ENCODE measurements around the gene TAS2R9. TPM values are rescaled to one million over a fixed set of nuclear protein-coding genes. Genes with fewer than 3 reads are reported as not detected.

TAS2R9 gene
- total and polyA plus RNA-seq, 2 of the 8 experiments (the other 6 are each of a cell fraction or from before 2014, with no cell fraction given), result not detected

GRCh38 chr12:10847744-10848143 lies 37.8 kb upstream of the TAS2R9 start:
- Histone ChIP-seq H4K20me1 (replicated peaks in 1 of 2; ENCODE audit: control insufficient read depth in 1 of 2, insufficient read depth in 2 of 2, low read length in 2 of 2) (no peaks in the 10 kb centered on the region), H3K4me1 (replicated peaks in 1 of 4; ENCODE audit: control insufficient read depth in 3 of 4, insufficient read depth in 4 of 4, low read length in 3 of 4) (no peaks in the 10 kb centered on the region), H4K8ac (ENCODE audit: extremely low read depth, insufficient read depth, low read length) (no peak overlapping the region), H3K4ac (replicated peaks; ENCODE audit: insufficient read length, low read depth, low read length) (no peak overlapping the region), H3K27me3 (replicated peaks in 1 of 4; ENCODE audit: control insufficient read depth in 3 of 4, extremely low read depth in 1 of 4, insufficient read depth in 3 of 4, low read length in 3 of 4) (no peaks in the 10 kb centered on the region), H2BK12ac (ENCODE audit: low read depth, low read length) (no peak overlapping the region), H3K56ac (replicated peaks; ENCODE audit: insufficient read length, low read depth, low read length) (no peak overlapping the region), H2BK5ac (ENCODE audit: low read depth, low read length) (no peak overlapping the region), H3K18ac (ENCODE audit: extremely low read depth, low read length) (no peak overlapping the region), H3K9ac (replicated peaks in 1 of 4; ENCODE audit: extremely low read depth in 1 of 4, low read depth in 3 of 4, low read length in 3 of 4) (no peak overlapping the region), H4K91ac (replicated peaks; ENCODE audit: insufficient read length, low read length) (no peak overlapping the region), H3K36me3 (ENCODE audit: control insufficient read depth in 2 of 4, insufficient read depth in 4 of 4, low read length in 3 of 4) (no peaks in the 10 kb centered on the region), H3K4me2 (ENCODE audit: insufficient read depth in 1 of 2, low read depth in 2 of 2, low read length in 2 of 2) (no peak overlapping the region), H2AK5ac (ENCODE audit: low read depth, low read length) (no peak overlapping the region), H3K79me1 (ENCODE audit: low read depth, low read length) (no peaks in the 10 kb centered on the region), H3K27ac (ENCODE audit: low read depth, low read length) (no peak overlapping the region), H3K4me3 (ENCODE audit: extremely low read depth in 1 of 4, insufficient read depth in 2 of 4, low read depth in 3 of 4, low read length in 4 of 4) (no peak overlapping the region), H3K23ac (ENCODE audit: insufficient read length) (no peak overlapping the region), H3K9me3 (ENCODE audit: insufficient read depth in 2 of 2, low read depth in 1 of 2, low read length in 1 of 2) (no peaks in the 10 kb centered on the region), H2BK20ac (ENCODE audit: low read length) (no peak overlapping the region), H2AFZ (ENCODE audit: low read length) (no peak overlapping the region), H2BK15ac (ENCODE audit: low read length) (no peak overlapping the region), H3K14ac (ENCODE audit: insufficient read length) (no peak overlapping the region), H3K23me2 (ENCODE audit: low read depth, low read length) (no peaks in the 10 kb centered on the region), H3K79me2 (ENCODE audit: control insufficient read depth in 1 of 2, insufficient read depth in 2 of 2, low read length in 2 of 2) (no peaks in the 10 kb centered on the region), H2BK120ac (replicated peaks; ENCODE audit: low read depth, low read length) (no peak overlapping the region), H4K5ac (ENCODE audit: insufficient read length, low read depth, low read length) (no peak overlapping the region)
- DNase-seq (ENCODE audit: low read depth in 1 of 2, low spot score in 2 of 2) (no peak), FAIRE-seq (no peak)
- CTCF ChIA-PET (ENCODE audit: partially characterized antibody), result interaction anchor here (1.0 kb wide), 1 partner anchor 639 kb away, joined by 4 read pairs; no protein-coding TSS in a partner anchor
- POLR2A ChIA-PET (ENCODE audit: partially characterized antibody), result no interaction called here
- TF ChIP-seq SIRT6 (IDR thresholded peaks at IDR 0.05; ENCODE audit: low read length), result no peak
- no peak for TF ChIP-seq CBX8 (IDR thresholded peaks at IDR 0.05; ENCODE audit: borderline replicate concordance, low read depth, low read length)
- TF ChIP-seq EGR1 (IDR thresholded peaks at IDR 0.05; ENCODE audit: borderline replicate concordance, low read depth, low read length), result no peak
- TF ChIP-seq HDAC6 (IDR thresholded peaks at IDR 0.05; ENCODE audit: low read depth, low read length), result no peak
- TF ChIP-seq SIN3A (conservative IDR thresholded peaks at IDR 0.05 in 1 of 2, IDR thresholded peaks at IDR 0.05 in 1 of 2; ENCODE audit: low read depth in 1 of 2, low read length in 2 of 2), result no peak
- WGBS, 2 experiments (ENCODE audit: extremely low coverage in 1 of 2, insufficient coverage in 1 of 2, insufficient read length in 1 of 2, insufficient replicate concordance in 2 of 2, low coverage in 1 of 2, low lambda C conversion rate in 2 of 2, missing lambda C conversion rate in 1 of 2), result 39% methylated on average over 2 of the region's 2 CpGs; no CpG with 5 or more reads in 1 of the 2 experiments
